Stimulated activated CD8-positive, alpha-beta memory T cell treated with anti-CD3 and anti-CD28 coated beads, Interleukin-12 subunit alpha, Interleukin-12 subunit beta, amount 100 ng/mL, for 24 hours (primary cell): ENCODE measurements around the gene KATNAL1.
"Not testable (repeated sequence)": the region's sequence is repeated elsewhere in the genome, so short reads cannot be mapped to it uniquely, and the experiment has no call there.

Experiments
- DNase-seq: peaks from one replicate; pipeline ENCODE4 v3.0.0-alpha.2; 2020; ENCODE audit errors: extremely low read depth

The KATNAL1 gene

GRCh38 chr13:30212256-30212655 lies 95.1 kb downstream of the KATNAL1 start:
- DNase-seq = no peak

- DNase-seq = no peak
Observed at GRCh38 chr13:30211745-30212144, 95.6 kb downstream of the KATNAL1 start.

- no peak for DNase-seq
Observed at GRCh38 chr13:30204564-30204963, 102.8 kb downstream of the KATNAL1 start.

- no peak for DNase-seq
Observed at GRCh38 chr13:30196025-30196424, 111.3 kb downstream of the KATNAL1 start.

- DNase-seq = no peak
Observed at GRCh38 chr13:30194906-30195305, 112.4 kb downstream of the KATNAL1 start.

GRCh38 chr13:30193279-30194234 lies 113.8 kb downstream of the KATNAL1 start:
- no peak for DNase-seq

- no peak for DNase-seq
Observed at GRCh38 chr13:30192320-30193093, 114.8 kb downstream of the KATNAL1 start.

- no peak for DNase-seq
Observed at GRCh38 chr13:30191491-30192100, 115.8 kb downstream of the KATNAL1 start.

GRCh38 chr13:30186634-30187415 lies 120.5 kb downstream of the KATNAL1 start:
- no peak for DNase-seq

GRCh38 chr13:30181888-30182651 lies 125.3 kb downstream of the KATNAL1 start:
- no peak for DNase-seq

- no peak for DNase-seq
Observed at GRCh38 chr13:30179597-30180276, 127.6 kb downstream of the KATNAL1 start.

- DNase-seq = no peak
Observed at GRCh38 chr13:30178976-30179375, 128.4 kb downstream of the KATNAL1 start.

GRCh38 chr13:30175166-30175565 lies 132.2 kb downstream of the KATNAL1 start:
- DNase-seq = no peak

GRCh38 chr13:30174250-30174649 lies 133.1 kb downstream of the KATNAL1 start:
- DNase-seq = not testable (repeated sequence)

GRCh38 chr13:30173303-30173610 lies 134.1 kb downstream of the KATNAL1 start:
- no peak for DNase-seq

- DNase-seq = no peak
Observed at GRCh38 chr13:30172593-30173302, 134.6 kb downstream of the KATNAL1 start.

- no peak for DNase-seq
Observed at GRCh38 chr13:30170569-30170968, 136.8 kb downstream of the KATNAL1 start.

- DNase-seq = no peak
Observed at GRCh38 chr13:30169442-30169841, 137.9 kb downstream of the KATNAL1 start.

- no peak for DNase-seq
Observed at GRCh38 chr13:30165796-30166195, 141.6 kb downstream of the KATNAL1 start.

- DNase-seq = no peak
Observed at GRCh38 chr13:30165071-30165470, 142.3 kb downstream of the KATNAL1 start.
